ENCODE data around the gene FOXA2.

Gene FOXA2

DNA sequence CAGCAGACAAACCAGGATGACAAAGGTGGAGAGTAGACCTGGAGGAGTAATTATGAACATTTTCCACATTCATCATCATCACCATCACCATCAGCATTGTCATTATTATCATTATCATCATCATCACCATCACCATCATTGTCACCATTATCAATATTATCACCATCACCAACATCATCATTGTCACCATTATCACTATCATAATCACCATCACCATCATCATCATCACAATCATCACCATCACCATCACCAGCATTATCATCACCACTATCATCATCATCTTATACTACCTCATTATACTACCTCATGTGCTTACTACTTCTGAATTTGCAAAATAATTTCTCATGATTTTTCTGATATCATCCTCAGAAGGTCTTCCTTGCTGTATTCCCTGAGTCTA is 39.3 kb downstream of the FOXA2 start:
- TF ChIP-seq GATA2 (IDR thresholded peaks at IDR 0.05; ENCODE audit: low read depth, low read length) (no peak), GATA3 (IDR thresholded peaks at IDR 0.05; ENCODE audit: low read depth, low read length) (no peak)

DNA sequence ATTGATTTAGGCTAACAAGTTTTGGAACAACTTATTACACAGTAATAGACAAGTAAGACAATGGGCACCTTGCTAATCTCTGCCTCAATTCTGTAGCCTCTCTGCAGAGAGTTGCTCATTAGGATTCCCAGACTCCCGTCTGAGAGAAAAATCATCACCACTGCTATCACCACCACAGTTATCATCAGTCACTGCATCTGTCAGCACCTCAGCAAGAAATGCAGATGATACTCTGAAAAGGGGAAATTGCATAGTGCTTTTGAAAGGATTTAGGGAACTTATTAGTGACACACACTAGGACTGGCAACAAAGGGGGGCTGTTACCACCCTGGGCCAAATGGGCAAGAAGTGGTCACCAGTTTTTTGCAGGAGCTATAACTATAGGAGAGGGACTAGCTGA is 39.9 kb downstream of the FOXA2 start:
- TF ChIP-seq GATA3 (IDR thresholded peaks at IDR 0.05; ENCODE audit: low read depth, low read length): no peak
- TF ChIP-seq GATA2 (IDR thresholded peaks at IDR 0.05; ENCODE audit: low read depth, low read length): no peak

DNA sequence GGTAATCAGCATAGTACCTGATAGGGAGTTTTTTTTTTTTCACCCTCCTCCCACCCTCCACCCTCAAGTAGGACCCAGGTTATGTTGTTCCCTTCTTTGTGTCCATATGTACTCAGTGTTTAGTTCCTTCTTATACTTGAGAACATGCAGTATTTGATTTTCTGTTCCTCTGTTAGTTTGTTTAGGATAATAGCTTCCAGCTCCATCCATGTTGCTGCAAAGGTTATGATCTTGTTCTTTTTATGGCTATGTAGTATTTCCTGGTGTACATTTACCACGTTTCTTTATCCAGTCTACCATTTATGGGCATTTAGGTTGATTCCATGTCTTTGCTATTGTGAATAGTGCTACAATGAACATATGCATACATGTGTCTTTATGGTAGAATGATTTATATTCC is 41.9 kb downstream of the FOXA2 start:
- TF ChIP-seq GATA2 (IDR thresholded peaks at IDR 0.05; ENCODE audit: low read depth, low read length): no peak
- TF ChIP-seq GATA3 (IDR thresholded peaks at IDR 0.05; ENCODE audit: low read depth, low read length): no peak

DNA sequence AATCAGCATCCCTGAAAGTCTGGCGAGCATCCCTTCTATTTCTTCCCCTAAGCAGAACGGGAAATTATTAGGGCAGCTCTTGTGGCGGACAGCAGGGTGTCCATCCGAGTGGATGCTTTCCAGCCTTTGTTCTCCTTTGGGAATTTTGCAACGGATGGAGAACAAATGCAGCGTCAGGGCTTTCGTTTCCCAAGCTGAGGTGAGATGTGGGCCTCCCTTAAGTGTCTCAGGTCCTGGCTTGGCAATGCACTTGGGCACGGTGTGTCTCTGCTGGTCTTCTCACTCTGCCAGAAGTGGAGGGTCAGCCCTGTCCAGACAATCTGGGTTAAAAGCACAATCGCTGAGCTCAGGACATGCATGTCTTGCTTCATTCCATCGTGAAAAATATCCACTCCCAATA is 43.5 kb downstream of the FOXA2 start:
- TF ChIP-seq GATA3 (IDR thresholded peaks at IDR 0.05; ENCODE audit: low read depth, low read length): no peak
- no peak for TF ChIP-seq GATA2 (IDR thresholded peaks at IDR 0.05; ENCODE audit: low read depth, low read length)

DNA sequence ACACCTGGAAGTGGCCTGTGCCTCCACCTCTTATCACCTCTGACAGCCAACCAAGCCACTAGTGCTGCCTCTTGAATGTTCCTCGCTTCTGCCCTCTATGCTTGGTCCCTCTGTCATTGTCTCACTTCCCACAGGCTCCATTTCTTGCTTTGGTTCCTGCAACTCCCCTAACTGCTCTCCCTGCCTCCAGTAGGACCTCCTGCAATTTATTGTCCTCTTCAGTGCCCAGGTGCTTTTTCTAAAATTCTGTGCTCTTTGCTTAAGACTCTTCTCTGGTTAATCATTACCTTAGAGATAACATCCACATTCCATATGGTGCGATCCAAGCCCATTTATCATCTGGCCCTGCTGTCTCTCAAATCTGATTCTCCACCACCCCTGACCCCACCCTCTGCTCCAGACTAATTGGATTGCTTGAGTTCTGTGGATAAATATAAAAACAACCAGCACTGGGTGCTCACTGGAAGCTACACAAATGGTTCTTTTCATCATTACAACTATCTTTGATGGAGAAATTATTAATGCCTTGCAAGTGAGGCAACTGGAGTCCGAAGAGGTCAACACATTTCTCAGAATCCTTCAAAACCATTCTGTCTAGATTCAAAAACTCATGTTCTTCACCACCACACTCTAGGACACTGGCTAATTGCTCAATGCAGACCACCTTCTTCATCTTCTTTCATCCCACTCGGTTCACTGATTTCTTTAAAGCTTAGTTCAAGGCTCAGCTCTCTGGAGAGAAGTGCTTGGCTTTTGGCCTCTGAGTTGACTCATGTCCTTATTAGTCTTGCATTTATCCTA is 47.2 kb downstream of the FOXA2 start:
- no peak for TF ChIP-seq GATA3 (IDR thresholded peaks at IDR 0.05; ENCODE audit: low read depth, low read length)
- TF ChIP-seq GATA2 (IDR thresholded peaks at IDR 0.05; ENCODE audit: low read depth, low read length): no peak

DNA sequence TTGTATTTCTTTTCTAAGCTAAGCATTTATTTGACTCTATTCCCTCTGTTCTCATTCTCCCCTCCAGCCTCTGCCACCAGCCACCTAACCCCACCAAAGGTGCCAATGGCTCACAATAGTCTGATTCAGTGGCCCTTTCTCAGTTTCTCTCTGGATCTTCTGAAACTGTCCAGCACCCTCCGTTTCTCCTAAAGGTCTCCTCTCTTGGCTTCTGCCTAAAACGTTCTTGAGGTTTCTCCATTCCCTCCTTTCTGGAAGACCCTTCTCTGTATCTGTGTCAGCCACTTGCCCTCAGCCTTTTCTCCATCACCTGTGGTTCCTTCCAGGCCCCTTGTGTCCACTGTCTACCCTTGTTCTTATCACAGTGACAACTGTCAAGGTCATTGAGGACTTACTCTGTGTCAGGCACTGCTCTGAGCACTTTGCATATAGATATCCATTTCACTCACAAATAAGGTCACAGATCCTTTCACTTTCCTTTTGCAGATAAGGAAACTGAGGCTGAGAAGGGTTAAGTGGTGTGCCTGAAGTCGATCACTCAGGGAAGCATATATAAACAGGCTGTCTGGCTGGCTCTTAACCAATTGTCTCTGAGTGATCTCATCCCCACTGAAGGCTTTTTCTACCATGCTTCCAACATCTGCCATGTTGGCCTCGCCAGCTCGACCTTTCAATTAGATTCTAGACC is 48.1 kb downstream of the FOXA2 start:
- TF ChIP-seq GATA2 (IDR thresholded peaks at IDR 0.05; ENCODE audit: low read depth, low read length) (no peak), GATA3 (IDR thresholded peaks at IDR 0.05; ENCODE audit: low read depth, low read length) (no peak)

DNA sequence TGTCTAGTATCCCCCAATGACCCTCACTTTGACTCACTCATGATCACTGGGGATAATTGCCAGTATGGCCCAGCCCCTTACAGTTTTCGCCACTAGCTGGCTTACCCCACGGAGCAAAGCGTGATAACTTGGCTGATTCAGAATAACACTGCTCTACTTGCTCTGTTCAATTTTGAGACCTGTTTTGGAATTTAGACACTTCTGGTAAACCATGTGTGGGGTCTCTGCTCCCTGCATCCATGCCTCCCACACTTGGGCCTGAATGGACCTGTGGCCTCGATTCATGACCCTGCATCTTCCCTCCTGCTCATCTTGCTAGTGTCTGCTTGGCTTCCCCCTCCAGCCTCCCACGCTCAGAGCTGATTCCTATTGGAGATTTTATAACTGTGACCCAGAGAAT is 48.9 kb downstream of the FOXA2 start:
- TF ChIP-seq GATA2 (IDR thresholded peaks at IDR 0.05; ENCODE audit: low read depth, low read length) (no peak), GATA3 (IDR thresholded peaks at IDR 0.05; ENCODE audit: low read depth, low read length) (no peak)

DNA sequence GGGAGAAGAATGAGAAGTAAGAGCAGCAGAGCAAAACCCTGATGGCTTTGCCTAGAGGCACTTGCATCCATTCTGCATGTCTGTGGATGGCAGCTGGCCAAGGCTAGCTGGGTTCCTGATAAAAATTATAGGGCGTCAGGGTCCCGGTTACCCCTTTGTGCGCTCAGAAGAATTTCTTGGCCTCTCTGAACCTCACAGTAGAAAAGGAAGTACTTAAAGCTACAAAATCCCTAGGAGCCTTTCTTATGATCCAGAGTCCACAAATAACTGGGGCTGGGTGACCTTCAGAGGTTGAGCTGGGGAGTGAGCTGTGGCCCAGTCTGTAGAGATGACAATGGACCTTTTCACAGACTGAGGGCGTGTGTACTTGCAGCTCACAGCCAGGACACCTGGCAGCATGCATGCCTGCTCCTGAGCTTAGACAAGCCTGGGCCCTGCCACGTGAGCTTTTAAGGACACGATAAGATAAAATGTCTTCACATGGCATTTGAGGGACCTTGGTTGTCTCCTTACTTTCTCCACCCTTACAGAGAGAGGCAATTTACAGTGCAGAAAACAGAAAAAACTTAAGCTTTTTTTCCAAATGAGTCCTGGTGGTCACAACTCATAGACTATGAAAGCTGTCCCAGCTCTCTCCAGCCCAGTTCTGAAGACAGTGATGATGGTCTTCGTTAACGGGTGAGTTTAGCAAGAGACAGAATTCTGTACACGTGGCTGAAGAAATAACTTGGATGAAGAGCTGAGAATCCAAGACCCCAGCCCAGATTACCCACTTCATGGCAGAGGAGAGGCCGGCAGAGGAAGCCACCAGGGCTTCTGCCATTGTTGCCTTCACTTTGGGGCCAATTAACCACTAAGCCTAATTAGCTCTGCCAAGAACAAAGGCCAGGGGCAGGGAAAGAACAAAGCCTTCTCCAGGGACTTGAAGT is 50.3 kb downstream of the FOXA2 start:
- TF ChIP-seq GATA2 (IDR thresholded peaks at IDR 0.05; ENCODE audit: low read depth, low read length) (no peak), GATA3 (IDR thresholded peaks at IDR 0.05; ENCODE audit: low read depth, low read length) (no peak)

DNA sequence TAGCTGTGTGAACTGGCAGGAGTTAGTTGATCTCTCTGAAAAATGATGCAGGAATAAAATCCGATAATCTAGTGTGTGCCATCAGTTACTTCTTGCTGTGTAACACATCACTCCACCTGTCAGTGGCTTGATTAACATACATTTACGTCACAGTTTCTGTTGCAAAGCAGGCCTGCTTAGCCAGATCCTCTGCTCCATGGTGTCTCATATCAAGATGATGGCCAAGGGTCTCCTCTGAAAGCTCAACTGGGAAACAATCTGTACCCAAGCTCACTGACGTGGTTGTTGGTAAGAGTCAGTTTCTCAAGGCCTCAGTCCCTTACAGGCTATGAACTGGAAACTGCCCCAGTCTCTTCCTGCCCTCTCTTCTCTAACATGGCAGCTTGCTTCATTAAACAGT is 51.8 kb downstream of the FOXA2 start:
- TF ChIP-seq GATA3 (IDR thresholded peaks at IDR 0.05; ENCODE audit: low read depth, low read length): no peak
- TF ChIP-seq GATA2 (IDR thresholded peaks at IDR 0.05; ENCODE audit: low read depth, low read length): no peak

DNA sequence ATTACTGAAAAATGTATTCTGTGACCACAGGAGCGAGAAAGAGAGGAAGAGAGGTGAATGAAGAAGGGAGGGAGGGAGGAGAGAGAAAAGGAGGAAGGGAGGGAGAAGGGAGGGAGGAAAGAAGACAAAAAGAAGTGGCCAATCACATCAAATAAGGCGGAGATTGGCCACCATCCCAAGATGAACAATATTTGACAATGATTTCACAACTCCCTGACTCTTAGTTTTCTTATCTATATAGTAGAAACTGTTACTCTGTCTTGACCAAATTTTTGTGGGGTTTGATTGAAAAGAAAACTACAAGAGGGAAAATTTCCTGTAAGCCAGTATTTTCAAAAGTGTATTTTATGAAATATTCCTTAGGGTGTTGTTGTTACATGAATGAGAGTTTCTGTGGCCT is 52.6 kb downstream of the FOXA2 start:
- TF ChIP-seq GATA2 (IDR thresholded peaks at IDR 0.05; ENCODE audit: low read depth, low read length): no peak
- no peak for TF ChIP-seq GATA3 (IDR thresholded peaks at IDR 0.05; ENCODE audit: low read depth, low read length)

DNA sequence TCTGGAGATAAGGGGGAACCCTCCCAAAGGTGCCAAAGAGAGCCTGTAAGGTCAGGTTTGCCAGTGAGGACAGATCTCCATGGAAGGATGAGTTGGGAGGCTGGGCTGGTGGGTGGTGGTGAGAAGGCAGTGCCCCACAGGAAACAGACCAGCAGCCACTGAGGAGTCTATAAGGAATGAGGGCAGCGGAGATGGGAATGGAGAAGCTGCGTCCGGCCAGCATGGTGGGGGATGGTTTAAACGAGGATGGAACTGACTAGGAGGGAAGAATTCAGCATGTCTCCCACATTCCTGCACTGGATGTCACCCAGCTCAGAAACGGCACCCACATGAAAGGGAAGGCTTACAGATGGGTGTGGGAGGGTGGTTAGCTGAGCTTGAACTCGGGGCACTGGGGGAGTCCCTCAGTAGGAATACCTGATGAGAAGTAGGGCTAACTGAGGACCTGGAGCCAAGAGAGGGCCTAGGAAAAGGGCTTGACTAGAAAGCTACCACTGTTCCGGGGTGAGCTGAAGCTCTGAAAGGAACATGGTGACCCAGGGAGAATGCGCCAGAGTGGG is 53.2 kb downstream of the FOXA2 start:
- TF ChIP-seq GATA2 (IDR thresholded peaks at IDR 0.05; ENCODE audit: low read depth, low read length): no peak
- TF ChIP-seq GATA3 (IDR thresholded peaks at IDR 0.05; ENCODE audit: low read depth, low read length): no peak

All from SH-SY5Y (cell line).